Epidermal melanocyte (primary cell): Measurements from ENCODE around the gene CD81.

Experiments used
- DNase-seq: peaks from one replicate; pipeline ENCODE4 v3.0.0; 2011; ENCODE audit warnings: low spot score; ENCODE audit not compliant: insufficient read length

CD81 gene

DNA sequence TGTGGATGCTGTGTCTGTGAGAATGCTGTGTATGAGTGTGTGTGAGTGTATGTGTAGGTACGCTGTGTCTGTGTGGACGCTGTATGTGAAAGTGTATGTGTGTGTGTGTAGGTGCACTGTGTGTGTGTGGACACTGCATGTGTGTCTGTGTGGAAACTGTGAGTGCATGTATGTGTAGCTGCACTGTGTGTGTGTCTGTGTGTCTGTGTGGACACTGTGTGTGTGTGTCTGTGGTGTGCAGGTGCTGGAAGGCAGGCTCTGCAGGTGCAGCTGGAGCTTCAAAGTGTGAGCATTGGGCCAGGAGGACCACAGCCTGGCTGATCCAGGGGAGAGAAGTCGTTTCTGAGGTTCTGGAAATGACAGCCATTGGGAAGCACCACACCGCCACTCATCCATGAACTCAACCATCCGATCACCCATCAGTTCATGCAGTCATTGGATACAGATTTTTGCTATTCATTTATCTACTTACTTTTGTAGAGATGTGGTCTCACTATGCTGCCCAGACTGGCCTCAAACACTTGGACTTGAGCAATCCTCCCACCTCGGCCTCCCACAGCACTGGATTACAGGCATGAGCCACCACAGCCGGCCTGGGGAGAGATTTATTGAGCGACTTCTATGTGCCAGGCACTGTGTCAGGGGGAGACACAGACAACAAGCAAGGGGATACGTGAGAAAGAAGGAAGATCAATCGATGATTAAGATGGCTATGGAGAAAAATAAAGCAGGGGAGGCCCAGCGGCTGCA, 57.6 kb downstream of the CD81 start:
- no peak for DNase-seq

DNA sequence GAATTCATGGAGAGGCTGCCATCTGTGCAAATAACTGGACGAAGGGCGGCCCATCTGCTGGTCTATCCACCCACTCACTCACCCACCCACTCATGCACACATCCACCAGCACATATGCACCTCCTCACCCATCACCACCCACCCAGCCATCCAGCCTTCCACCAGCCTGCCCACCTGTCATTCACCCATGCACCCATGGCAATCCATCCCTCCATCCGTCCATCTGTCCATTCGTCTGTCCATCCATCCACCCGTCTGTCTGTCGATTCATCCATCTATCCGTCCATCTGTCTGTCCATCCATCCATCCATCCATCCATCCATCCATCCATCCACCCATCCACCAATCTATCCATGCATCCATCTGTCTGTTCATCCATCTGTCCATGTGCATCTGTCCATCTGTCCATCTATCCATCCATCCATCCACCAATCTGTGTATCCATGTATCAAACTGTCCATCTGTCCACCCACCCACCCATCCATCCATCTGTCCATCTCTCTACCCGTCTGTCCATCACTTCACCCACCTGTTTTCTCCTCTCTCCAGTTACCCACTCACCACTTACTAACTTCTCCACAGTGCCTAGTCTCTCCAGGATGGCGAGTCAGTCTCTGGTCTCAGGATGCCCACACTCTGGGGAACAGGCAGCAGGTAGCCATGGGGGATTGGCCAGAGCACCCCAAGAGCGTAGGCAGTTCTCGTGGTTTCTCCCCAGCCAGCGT, 58.3 kb downstream of the CD81 start:
- no peak for DNase-seq

DNA sequence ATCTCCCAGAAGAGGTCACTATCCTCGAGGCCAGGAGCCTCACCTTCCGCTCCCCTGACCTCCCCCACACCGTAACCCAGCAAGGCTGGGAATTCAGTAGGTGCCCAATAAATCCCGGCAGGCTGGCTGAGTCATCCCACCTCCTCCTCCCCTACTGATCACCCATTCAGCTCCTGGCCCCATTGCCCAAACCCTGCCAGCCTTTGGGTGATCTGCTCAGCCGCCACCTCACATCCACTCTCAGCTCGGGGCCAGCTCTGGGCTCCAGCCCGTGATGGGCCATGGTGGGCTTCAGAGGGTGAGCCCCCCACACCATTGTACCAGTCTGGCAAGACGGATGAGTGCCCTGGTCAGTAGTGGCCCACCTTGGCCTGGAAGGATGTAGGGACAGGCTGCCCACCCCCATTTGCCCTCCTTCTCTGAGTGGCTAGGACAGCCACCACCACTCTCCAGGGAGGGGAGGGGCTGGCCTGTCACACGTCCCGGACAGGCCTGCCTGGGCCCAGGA, 59.0 kb downstream of the CD81 start:
- DNase-seq = no peak

DNA sequence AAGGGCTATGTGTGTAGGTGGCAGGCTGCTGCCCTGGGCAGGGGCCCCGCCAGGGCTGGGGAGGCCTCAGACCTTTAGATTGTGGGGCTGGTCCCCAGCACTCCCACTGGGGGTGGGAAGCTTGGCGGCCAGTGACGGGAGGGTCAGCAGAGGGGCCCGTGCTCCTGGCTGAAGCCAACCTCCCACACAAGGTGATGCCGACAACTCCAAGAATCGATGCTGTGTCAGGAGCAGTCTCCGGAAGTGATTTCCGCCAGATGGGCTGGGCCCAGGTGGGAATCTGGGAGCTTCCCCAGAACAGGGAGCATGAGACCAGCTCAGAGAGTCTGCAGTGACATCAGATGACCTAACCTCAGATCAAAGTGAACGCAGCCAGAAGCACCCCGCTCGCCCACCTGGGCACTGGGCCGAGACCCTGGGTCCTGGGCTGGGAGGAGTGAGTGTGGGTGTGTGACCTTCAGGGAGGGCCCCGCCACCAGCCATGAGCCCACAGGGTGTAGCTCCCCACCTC, 59.5 kb downstream of the CD81 start:
- no peak for DNase-seq

DNA sequence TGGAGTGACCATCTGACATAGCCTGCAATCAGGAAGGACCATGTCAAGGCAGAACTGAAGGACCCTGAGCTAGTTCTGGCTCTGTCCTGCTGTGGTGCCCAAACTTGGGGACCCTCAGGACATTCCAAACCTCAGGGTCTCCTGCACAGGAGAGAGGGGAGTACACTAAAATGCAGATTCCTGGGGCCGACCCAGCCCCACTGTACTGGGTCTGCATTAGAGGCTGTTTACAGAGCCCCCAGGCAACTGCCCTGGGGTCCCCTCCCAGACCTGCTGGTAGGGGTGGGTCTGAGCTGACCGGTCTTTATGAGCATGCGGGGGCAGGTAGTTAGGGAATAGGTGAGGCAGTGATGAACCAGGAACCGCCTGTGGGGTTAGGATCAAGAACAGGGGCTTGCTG, 60.4 kb downstream of the CD81 start:
- no peak for DNase-seq

DNA sequence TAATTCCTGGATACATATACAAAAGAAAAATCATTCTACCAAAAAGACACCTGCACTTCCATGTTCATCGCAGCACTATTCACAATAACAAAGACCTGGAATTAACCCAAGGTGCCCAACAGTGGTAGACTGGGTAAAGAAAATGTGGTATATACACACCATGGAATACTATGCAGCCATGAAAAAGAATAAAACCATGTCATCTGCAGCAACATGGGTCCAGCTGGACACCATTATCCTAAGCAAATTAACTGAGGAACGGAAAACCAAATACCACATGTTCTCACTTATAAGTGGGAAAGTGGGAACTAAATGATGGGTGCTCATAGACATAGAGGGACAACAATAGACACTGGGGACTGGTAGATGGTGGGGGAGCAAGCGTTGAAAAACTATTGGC, 62.7 kb downstream of the CD81 start:
- no peak for DNase-seq

DNA sequence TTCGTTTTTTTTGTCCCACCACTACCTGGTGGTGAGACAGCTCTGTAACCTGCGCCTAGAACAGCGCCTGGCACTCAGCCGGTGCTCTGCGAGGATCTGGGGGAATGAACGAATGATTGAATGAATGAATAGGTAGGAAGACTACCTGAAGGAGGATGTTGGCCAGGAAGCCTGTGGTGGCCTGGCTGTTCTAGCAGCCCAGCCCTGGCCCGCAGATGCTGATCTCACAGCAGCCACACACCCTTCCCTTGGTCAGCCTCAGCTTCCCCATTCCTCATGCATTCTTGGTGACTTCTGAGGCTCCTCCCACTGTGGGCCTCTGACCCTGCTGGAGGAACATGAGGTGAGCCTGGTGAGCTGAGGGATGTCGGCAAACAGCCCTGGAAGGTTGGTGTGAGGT, 63.5 kb downstream of the CD81 start:
- DNase-seq = no peak

DNA sequence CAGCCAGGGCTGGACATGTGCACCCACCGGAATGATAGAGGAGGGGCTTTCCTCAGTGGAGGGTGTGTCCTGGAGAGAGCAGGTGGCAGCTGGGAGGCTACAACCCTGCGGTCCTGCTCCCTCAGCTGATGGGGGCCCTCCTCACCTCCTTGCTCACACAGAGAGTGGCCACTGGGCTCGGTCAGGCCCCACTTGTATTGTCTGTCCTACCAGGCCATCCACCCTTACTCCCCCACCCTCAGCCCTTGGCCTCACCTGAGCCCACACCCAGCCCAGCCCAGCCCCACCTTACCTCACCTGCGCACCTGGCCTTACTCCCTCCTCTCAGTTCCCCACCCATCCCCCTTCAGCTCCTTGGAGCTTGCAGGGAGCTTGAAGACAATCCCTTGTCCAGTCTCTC, 64.1 kb downstream of the CD81 start:
- DNase-seq = no peak

DNA sequence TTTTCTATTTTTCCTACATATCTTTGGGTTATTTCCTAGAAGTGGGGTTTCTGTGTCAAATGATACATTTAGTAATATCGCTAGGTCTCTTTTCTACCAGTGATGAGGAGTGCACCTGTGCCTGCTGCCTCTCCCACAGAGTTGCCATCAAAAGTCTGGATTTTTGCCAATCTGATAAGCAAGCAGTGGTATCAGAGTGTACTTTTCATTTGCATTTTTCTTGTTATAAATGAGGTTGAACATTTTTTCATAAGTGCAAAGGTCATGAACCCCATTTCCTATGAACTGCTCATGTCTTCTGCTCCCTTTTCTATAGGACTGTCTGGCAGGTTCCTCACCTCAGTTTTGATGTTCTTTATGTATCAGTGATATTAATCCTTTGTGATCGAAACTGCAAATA, 65.5 kb downstream of the CD81 start:
- no peak for DNase-seq

DNA sequence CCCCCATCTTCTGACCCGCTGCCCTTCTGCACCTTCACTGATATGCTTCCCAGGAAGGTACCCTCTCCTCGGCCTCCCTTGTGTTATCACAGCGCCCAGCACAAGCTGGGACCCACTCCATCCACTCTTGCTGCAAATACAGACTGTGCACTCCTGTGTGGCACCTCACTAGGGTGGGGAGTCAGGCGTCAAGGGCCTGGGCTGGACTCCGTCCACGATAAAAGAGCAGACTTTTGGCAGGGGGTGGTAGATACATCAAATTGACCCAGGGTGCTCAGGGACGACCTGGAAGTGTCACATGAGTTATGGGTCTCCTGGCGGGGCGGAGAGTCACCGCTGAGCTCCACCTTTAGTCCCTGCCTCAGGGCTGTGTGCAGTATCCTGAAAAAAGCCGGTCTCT, 66.3 kb downstream of the CD81 start:
- DNase-seq = no peak

DNA sequence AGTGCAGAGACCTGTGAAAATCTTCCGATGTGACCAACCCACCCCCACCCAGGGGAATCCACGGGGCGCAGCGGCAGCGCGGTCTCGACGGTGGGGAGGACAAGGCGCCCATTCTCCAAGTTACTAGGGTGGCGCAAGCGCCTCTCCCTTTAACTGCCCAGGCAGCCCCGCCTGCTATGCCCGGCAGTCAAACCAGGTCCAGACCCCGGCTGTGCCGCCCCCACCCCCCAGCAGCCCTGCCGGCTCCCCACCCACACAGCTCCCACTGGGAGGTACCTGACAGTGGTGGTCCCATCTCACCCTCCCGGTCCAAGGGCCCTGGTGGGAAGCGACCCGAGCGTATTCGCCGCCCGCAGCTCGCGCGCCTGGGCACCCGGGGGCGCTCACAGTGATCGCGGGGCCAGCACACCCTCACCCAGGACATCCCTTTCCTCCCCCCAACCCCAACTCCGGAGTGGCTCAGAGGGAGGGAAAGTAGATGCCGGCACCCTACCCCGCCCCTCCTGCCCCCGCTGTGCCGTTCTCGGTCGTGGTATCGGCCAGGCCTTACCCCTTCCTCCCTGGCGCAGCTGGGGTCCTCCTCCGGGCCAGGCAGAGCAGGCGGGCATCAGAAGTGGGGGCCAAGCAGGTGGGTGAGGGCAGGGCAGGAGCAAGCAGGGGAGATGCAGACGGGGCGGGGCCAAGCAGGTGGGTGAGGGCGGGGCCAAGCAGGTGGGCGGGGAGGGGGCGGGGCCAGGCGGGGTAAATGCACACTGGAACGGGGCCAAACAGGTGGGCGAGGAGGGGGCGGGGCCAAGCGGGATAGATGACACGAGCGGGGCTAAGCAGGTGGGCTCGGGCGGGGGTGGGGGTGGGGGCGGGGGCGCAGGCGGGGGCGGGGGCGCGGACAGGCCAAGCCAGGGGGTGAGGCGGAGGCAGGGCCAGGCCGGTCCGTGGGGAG, 67.0 kb downstream of the CD81 start, which contains the start of gene TRPM5:
Gene TRPM5 (minus strand): TSS at position 634 of the 940 bp plus-strand sequence. CDS start 21,478 bp downstream, outside the sequence.
- DNase-seq = no peak

DNA sequence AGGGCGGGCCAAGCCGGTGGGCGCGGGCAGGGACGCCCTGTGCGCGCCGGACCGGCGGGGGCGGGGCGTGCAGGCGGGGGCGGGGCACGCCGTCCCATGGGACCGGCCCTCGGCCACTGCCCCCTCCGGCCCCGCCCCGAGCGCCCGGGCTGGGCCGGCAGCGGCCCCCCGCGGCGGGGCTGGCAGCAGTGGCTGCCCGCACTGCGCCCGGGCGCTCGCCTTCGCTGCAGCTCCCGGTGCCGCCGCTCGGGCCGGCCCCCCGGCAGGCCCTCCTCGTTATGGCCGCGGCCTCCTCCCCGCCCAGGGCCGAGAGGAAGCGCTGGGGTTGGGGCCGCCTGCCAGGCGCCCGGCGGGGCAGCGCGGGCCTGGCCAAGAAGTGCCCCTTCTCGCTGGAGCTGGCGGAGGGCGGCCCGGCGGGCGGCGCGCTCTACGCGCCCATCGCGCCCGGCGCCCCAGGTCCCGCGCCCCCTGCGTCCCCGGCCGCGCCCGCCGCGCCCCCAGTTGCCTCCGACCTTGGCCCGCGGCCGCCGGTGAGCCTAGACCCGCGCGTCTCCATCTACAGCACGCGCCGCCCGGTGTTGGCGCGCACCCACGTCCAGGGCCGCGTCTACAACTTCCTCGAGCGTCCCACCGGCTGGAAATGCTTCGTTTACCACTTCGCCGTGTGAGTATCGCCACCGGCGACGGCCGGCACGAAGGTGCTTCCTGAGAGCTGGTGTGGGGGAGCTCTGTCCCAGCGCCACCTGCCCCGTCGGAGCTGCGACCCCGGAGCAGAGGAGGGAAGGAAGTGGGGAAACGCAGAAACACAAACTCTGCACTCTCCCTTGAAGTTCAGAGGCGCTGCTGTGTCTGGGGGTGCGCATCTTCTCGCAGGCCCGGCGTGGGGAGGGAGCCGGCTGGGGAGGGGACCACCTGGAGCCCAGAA, 68.0 kb downstream of the CD81 start, which contains the start of gene KCNQ1:
Gene KCNQ1 (plus strand): TSS at position 188 of the 925 bp plus-strand sequence. CDS start 91 bp downstream, at position 279.
- no peak for DNase-seq

DNA sequence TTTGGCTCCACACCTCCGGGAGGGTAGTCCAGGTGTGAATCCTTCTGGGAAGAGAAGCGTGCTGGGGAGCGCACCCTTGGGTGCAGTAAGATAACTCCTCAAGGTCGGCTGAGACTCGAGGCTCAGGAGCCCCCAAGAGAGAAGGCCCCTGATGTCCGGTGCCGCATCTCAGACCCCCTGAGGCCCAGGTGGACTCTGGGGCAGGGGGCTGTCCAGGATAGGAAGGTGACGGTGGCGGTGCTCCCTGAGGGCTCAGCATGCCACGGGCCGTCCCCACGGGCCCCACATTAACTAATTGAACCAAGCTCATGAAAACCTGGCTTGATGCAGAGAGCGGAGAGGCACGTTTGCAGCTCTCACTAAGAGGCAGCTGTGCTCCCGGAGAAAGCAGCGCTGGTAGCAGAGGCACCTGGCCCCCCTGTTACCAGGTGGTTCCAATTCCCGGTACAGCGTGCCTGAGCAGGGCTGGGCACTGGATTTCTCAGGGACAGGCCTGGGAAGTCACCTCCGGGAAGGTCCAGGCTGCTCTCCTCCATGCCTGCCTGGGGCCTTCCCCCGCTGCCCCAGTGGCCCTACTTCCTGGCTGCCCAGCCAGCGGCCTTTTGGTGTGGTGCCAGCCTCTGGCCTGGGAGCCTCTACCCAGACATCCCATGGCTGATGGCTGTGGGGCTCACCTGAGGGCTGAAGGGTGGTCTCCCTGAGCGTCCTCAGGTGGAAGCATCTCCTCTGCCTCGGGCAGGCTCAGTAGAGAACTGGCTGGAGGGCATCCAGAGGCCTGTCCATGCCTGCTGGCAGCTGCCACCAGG, 68.8 kb downstream of the CD81 start:
- no peak for DNase-seq

DNA sequence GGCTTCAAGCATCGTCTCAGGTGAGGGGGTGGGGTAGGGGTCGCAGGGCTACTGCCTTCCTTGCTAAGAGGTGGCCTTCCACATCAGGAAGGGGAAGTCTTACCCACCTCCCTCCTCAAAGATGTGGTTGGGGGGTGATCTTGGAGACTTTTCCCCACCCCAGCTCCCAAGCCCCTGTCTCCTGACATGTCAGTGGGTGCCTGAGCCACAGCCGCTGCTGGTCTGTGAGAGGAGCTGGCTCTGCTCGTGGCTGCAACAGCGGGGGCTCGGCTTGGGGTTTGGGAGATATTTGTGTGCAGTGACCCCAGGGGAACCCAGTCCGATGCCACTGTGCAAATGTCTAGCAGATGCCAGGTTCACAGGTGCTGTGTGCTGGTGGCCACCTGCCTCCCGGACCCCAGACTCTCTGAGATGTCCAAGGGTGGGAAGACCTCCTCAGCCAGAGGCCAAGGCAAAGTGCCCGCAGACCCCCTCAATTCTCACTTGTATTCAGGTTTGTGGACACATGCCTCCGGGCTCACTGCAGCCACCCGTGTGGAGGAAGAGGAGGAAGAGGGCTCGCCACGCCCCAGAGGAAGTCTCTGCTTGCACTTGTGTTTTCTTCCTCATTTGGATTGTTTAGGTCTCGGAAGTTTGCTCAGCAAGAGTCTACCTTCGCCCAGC, 69.6 kb downstream of the CD81 start:
- no peak for DNase-seq
